Astrocyte (in vitro differentiated cells and primary cell): ENCODE results near the gene SLC6A9. TPM values are rescaled to one million over a fixed set of nuclear protein-coding genes. Genes with fewer than 3 reads are reported as not detected.

ENCODE experiments used
- DNase-seq: peaks from one replicate; pipeline ENCODE4 v3.0.0-alpha.2; 2010; ENCODE audit warnings: low read depth
- FAIRE-seq: peaks from 2 replicates; lab custom pipeline; 2011; peaks lifted over from hg19 to GRCh38; lab: Jason Lieb, UNC
- H2AFZ ChIP-seq: 2 replicates; pipeline ENCODE4 v1.6.0; 2012; ENCODE audit warnings: low read depth, low read length, inconsistent platforms
- H3K27ac ChIP-seq: 2 replicates; pipeline ENCODE4 v1.5.1; 2011; ENCODE audit warnings: low read depth, low read length, inconsistent platforms
- H3K27me3 ChIP-seq: 2 replicates; pipeline ENCODE4 v1.6.0; 2011; ENCODE audit warnings: low read length, inconsistent platforms; ENCODE audit not compliant: insufficient read depth
- H3K36me3 ChIP-seq: 2 replicates; pipeline ENCODE4 v1.5.1; 2011; ENCODE audit warnings: low read length, inconsistent platforms; ENCODE audit not compliant: insufficient read depth
- H3K4me1 ChIP-seq: 2 replicates; pipeline ENCODE4 v1.5.1; 2011; ENCODE audit warnings: low read length, inconsistent platforms; ENCODE audit not compliant: insufficient read depth
- H3K4me2 ChIP-seq: 2 replicates; pipeline ENCODE4 v1.6.0; 2012; ENCODE audit warnings: low read length, inconsistent platforms
- H3K4me3 ChIP-seq: 2 replicates; pipeline ENCODE4 v1.5.1; 2011; ENCODE audit warnings: low read depth, mild to moderate bottlenecking, low read length, inconsistent platforms; ENCODE audit not compliant: insufficient read depth
- H3K79me2 ChIP-seq: 2 replicates; pipeline ENCODE4 v1.6.0; 2012; ENCODE audit warnings: mild to moderate bottlenecking, low read length, inconsistent platforms; ENCODE audit not compliant: insufficient read depth
- H3K9ac ChIP-seq: 2 replicates; pipeline ENCODE4 v1.6.0; 2012; ENCODE audit warnings: mild to moderate bottlenecking, low read length, inconsistent platforms
- H3K9me3 ChIP-seq: 2 replicates; pipeline ENCODE4 v1.5.1; 2012; ENCODE audit warnings: low read depth, mild to moderate bottlenecking, low read length, inconsistent platforms; ENCODE audit not compliant: insufficient read depth
- H4K20me1 ChIP-seq: 2 replicates; pipeline ENCODE4 v1.6.0; 2012; ENCODE audit warnings: low read length, inconsistent platforms; ENCODE audit not compliant: insufficient read depth
- H3K27ac Mint-ChIP-seq: one replicate; pipeline ENCODE4 v1.8.0; 2021; ENCODE audit warnings: mild to moderate bottlenecking, mixed read lengths; ENCODE audit not compliant: unreplicated experiment
- H3K27me3 Mint-ChIP-seq: one replicate; pipeline ENCODE4 v1.8.0; 2021; ENCODE audit warnings: low read depth, mixed read lengths; ENCODE audit not compliant: unreplicated experiment
- H3K36me3 Mint-ChIP-seq: one replicate; pipeline ENCODE4 v1.8.0; 2021; ENCODE audit warnings: low read depth, mixed read lengths; ENCODE audit not compliant: unreplicated experiment
- H3K4me1 Mint-ChIP-seq: one replicate; pipeline ENCODE4 v1.8.0; 2021; ENCODE audit warnings: low read depth, mixed read lengths; ENCODE audit not compliant: unreplicated experiment
- H3K4me3 Mint-ChIP-seq: one replicate; pipeline ENCODE4 v1.8.0; 2021; ENCODE audit warnings: mild to moderate bottlenecking, moderate library complexity, mixed read lengths; ENCODE audit not compliant: unreplicated experiment
- H3K9me3 Mint-ChIP-seq: one replicate; pipeline ENCODE4 v1.8.0; 2021; ENCODE audit warnings: mild to moderate bottlenecking, mixed read lengths; ENCODE audit not compliant: unreplicated experiment
- CTCF ChIP-seq: IDR thresholded peaks from 2 replicates; pipeline ENCODE4 v1.5.1; 2011; ENCODE audit warnings: low read depth, mild to moderate bottlenecking, inconsistent platforms, low read length, moderate library complexity; ENCODE audit not compliant: insufficient read depth
- EZH2 ChIP-seq: IDR thresholded peaks from 2 replicates; pipeline ENCODE4 v1.6.1; 2012; ENCODE audit warnings: mild to moderate bottlenecking, low read length, inconsistent platforms; ENCODE audit not compliant: insufficient read depth
- total RNA-seq: library from RNA; stranded (reverse); gene quantifications from 2 replicates; pipeline ENCODE4 v1.2.1, GENCODE V29; 2021

Gene SLC6A9
- total RNA-seq, 1 donor from 2014 or later = 45.2 TPM

DNA sequence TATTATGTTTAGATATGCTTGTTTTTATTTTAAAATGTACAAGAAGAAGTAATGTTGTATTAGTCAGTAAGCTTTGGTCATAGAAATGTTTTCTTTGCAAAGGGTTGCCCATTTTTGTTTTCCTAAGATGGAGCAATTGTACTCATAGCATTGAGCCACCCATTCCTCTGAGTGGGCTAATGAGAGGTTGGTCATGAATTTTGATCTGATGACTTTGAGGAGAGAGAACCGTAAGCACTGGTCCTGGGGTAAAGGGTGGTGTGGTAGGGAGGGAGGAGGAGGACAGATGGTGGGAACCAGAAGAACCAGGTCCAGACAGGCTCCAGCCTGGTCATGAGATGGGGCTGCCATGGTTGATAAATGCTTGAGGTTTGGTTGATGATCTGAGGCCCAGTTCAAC lies 15.9 kb upstream of the SLC6A9 start:
- FAIRE-seq (no peak), DNase-seq (no peak)
- peak overlapping the region; percentile 70 for H3K9ac ChIP-seq
- Mint-ChIP-seq H3K4me1 (peaks cover 34% of the 10 kb centered on the region), H3K27ac (peak overlapping the region; percentile 92), H3K27me3 (no peaks in the 10 kb centered on the region), H3K4me3 (peak overlapping the region; percentile 7), H3K36me3 (no peaks in the 10 kb centered on the region), H3K9me3 (no peaks in the 10 kb centered on the region)
- no peaks in the 10 kb centered on the region for H3K36me3 ChIP-seq
- H3K27ac ChIP-seq = peak overlapping the region; percentile 84
- no peaks in the 10 kb centered on the region for H3K79me2 ChIP-seq
- peak overlapping the region; percentile 79 for H2AFZ ChIP-seq
- no peak overlapping the region for H3K4me3 ChIP-seq
- TF ChIP-seq EZH2 (no peak), CTCF (no peak)
- H4K20me1 ChIP-seq = peaks cover 3% of the 10 kb centered on the region
- H3K9me3 ChIP-seq = no peaks in the 10 kb centered on the region
- H3K27me3 ChIP-seq = no peaks in the 10 kb centered on the region
- H3K4me2 ChIP-seq = peak overlapping the region; percentile 83
- peaks cover 41% of the 10 kb centered on the region for H3K4me1 ChIP-seq

DNA sequence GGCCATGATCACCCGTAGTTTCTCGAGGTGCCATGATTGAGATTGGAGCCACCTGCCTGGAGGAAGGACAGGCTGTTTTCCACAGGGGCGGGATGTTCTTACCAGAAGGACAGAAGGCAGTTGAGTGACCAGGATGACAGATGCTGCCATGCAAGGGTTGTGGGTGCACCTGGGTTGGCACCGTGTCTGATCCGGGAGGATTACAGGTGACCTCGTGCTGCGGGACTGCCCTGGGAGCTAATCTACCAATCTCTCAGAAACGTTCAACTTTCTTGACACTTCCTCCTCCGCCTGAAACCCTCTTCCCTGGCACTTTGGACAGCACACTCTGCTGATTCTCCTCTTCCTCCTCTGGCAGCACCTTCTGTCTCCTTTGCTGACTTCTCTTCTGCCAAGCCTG lies 13.8 kb upstream of the SLC6A9 start:
- Histone ChIP-seq H3K36me3 (no peaks in the 10 kb centered on the region), H3K9ac (no peak overlapping the region), H3K9me3 (no peaks in the 10 kb centered on the region), H3K27ac (no peak overlapping the region), H3K4me3 (no peak overlapping the region), H3K4me2 (no peak overlapping the region), H2AFZ (no peak overlapping the region), H3K4me1 (peaks cover 37% of the 10 kb centered on the region), H3K27me3 (no peaks in the 10 kb centered on the region), H3K79me2 (no peaks in the 10 kb centered on the region), H4K20me1 (peaks cover 3% of the 10 kb centered on the region)
- H3K4me1 Mint-ChIP-seq = peaks cover 33% of the 10 kb centered on the region
- no peaks in the 10 kb centered on the region for H3K9me3 Mint-ChIP-seq
- TF ChIP-seq CTCF (no peak), EZH2 (no peak)
- H3K27me3 Mint-ChIP-seq = peaks cover 2% of the 10 kb centered on the region
- H3K36me3 Mint-ChIP-seq = no peaks in the 10 kb centered on the region
- H3K4me3 Mint-ChIP-seq = no peak overlapping the region
- FAIRE-seq = no peak
- no peak for DNase-seq
- peak overlapping the region; percentile 48 for H3K27ac Mint-ChIP-seq

DNA sequence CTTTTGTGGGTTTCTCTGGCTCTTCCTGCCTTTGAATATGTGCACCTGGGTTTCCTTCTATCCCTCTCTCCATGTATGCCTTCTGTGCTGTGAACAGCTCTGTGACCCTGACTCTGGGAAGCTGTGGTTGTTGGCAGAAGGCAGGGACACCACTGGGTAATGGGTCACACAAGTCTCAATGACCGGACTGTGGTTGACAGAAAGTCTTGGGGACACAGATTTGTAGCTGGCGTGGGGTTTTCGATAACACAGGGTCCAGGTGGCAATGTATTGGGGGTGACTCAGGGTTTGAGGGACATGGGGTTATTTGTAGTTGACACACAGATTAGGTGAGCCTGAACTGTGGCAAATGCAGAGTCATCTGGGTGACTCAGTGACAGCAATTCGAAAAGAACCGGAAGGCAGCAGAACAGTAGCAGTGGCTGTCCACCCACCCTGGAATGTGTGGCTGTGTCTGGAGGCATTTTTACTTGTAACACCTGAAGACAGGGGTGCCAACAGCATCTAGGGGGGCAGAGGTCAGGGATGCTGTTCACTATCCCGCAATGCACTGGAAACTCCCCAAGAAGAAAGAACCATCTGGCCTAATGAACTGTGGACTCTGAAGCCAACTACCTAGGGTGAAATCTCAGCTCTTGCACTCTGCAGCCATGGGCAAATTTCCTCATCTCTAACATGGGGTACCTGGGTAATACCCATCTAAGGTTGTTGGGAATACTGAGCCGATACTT lies 13.0 kb upstream of the SLC6A9 start:
- Mint-ChIP-seq H3K4me1 (peaks cover 30% of the 10 kb centered on the region), H3K27me3 (peaks cover 2% of the 10 kb centered on the region)

More for the DNA sequence above, 13.0 kb upstream of the SLC6A9 start:
- FAIRE-seq = no peak
- H3K9me3 ChIP-seq = no peaks in the 10 kb centered on the region
- peak; percentile 21 for DNase-seq
- no peak overlapping the region for H3K4me3 ChIP-seq
- peaks cover 28% of the 10 kb centered on the region for H3K4me1 ChIP-seq
- no peaks in the 10 kb centered on the region for H3K36me3 ChIP-seq
- Mint-ChIP-seq H3K36me3 (no peaks in the 10 kb centered on the region), H3K4me3 (no peak overlapping the region), H3K27ac (peak overlapping the region; percentile 28), H3K9me3 (no peaks in the 10 kb centered on the region)
- no peaks in the 10 kb centered on the region for H3K79me2 ChIP-seq
- no peak overlapping the region for H3K9ac ChIP-seq
- no peak overlapping the region for H3K4me2 ChIP-seq
- no peaks in the 10 kb centered on the region for H3K27me3 ChIP-seq
- H4K20me1 ChIP-seq = peaks cover 3% of the 10 kb centered on the region
- TF ChIP-seq EZH2 (no peak), CTCF (no peak)
- peak overlapping the region; percentile 22 for H2AFZ ChIP-seq
- no peak overlapping the region for H3K27ac ChIP-seq
